ENCODE measurements around the gene RAPGEF6. TPM values are rescaled to one million over a fixed set of nuclear protein-coding genes. Genes with fewer than 3 reads are reported as not detected.
"Not testable (repeated sequence)": the region's sequence is repeated elsewhere in the genome, so short reads cannot be mapped to it uniquely, and the experiment has no call there.

RAPGEF6 gene

DNA sequence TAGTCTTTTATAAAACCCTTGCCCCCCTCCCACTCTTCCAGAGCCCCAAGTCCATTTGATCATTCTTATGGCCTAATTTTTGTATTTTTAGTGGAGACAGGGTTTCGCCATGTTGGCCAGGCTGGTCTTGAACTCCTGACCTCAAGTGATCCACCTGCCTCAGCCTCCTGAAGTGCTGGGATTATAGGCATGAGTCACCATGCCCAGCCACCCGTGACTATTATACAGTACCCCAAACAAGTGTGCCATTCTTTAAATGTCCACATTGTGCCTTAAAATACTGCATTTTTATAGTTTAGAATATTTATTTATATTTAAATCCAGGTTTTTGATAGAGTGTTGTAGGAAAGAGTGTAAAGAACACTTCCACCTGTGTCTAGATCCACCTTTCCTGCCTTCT, 254.8 kb downstream of the RAPGEF6 start:
- not testable (repeated sequence) for H3K4me3 ChIP-seq (ENCODE audit: low read length); H3K9ac ChIP-seq (ENCODE audit: low read depth, low read length); H3K36me3 ChIP-seq (ENCODE audit: insufficient read depth, low read length); H3K9me3 ChIP-seq (replicated peaks; ENCODE audit: low read length); H3K27me3 ChIP-seq (ENCODE audit: control insufficient read depth, insufficient read depth, low read length)
- Histone ChIP-seq H3K4me2 (ENCODE audit: low read length) (peak overlapping the region; percentile 30), H3K4me1 (ENCODE audit: control insufficient read depth, insufficient read depth, low read length) (peaks cover 38% of the 10 kb centered on the region)

DNA sequence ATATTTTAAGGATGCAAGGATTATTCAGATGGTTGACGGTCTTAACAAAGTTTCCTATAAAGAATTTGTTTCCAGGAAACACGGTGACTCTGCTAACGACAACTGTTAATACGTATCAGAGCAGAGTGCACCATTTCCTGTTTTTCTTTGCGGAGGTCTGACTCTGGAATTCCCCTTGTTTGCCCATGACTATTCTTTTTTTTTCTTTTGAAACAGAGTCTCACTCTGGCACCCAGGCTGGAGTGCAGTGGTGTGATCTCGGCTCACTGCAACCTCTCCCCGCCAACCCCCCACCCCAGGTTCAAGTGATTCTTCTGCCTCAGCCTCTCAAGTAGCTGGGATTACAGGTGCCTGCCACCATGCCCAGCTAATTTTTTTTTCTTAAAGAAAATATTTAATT, 255.3 kb downstream of the RAPGEF6 start:
- no peaks in the 10 kb centered on the region for H3K9me3 ChIP-seq (replicated peaks; ENCODE audit: low read length)
- H3K4me3 ChIP-seq (ENCODE audit: low read length) = no peak overlapping the region
- H3K27me3 ChIP-seq (ENCODE audit: control insufficient read depth, insufficient read depth, low read length) = no peaks in the 10 kb centered on the region
- no peaks in the 10 kb centered on the region for H3K36me3 ChIP-seq (ENCODE audit: insufficient read depth, low read length)
- peak overlapping the region; percentile 30 for H3K4me2 ChIP-seq (ENCODE audit: low read length)
- H3K9ac ChIP-seq (ENCODE audit: low read depth, low read length) = peak overlapping the region; percentile 23
- H3K4me1 ChIP-seq (ENCODE audit: control insufficient read depth, insufficient read depth, low read length) = peaks cover 34% of the 10 kb centered on the region

DNA sequence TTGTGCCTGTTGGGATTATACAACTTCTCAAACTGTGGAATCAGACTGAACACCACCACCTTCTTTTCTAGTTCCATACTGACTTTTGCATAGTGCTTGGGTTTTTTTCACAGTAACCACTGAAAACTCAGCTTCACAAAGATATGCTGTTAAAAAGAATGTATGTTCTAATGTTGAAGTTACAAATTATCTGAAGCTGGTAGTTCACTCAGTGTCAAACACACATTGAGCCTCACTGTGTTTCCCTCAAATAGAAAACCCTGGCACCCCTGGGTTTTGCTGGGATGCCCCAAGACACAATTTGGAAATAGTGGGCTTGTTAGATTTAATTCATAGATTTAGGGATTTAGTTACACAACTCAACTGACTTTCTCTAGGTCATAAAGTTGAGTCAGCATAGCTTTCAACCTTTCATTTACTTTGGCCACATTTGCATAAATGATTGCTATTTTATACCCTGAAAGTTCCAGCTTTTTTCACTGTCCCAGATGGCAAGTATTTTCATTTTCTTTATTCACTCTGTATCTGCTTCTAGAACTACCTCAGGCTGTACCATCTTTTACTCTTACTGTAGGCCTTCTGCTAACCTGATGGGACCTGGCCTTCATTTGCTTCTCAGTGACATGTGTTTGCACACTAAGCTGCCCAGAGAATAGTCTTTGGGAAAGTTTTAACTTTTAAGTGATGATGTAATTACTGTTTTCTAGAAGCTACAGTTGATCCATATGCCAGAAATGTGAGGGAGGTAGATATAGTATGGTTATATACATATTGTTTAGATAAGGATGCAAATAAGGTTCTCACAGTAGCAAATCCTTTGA, 256.1 kb downstream of the RAPGEF6 start:
- peak overlapping the region; percentile 30 for H3K4me2 ChIP-seq (ENCODE audit: low read length)
- H3K27me3 ChIP-seq (ENCODE audit: control insufficient read depth, insufficient read depth, low read length) = no peaks in the 10 kb centered on the region
- no peaks in the 10 kb centered on the region for H3K36me3 ChIP-seq (ENCODE audit: insufficient read depth, low read length)
- no peak overlapping the region for H3K4me3 ChIP-seq (ENCODE audit: low read length)
- peaks cover 29% of the 10 kb centered on the region for H3K4me1 ChIP-seq (ENCODE audit: control insufficient read depth, insufficient read depth, low read length)
- no peaks in the 10 kb centered on the region for H3K9me3 ChIP-seq (replicated peaks; ENCODE audit: low read length)
- H3K9ac ChIP-seq (ENCODE audit: low read depth, low read length) = peak overlapping the region; percentile 23

- Histone ChIP-seq H3K9ac (ENCODE audit: low read depth, low read length) (peak overlapping the region; percentile 4), H3K27me3 (ENCODE audit: control insufficient read depth, insufficient read depth, low read length) (no peaks in the 10 kb centered on the region), H3K4me2 (ENCODE audit: low read length) (no peak overlapping the region), H3K4me1 (ENCODE audit: control insufficient read depth, insufficient read depth, low read length) (peaks cover 29% of the 10 kb centered on the region), H3K9me3 (replicated peaks; ENCODE audit: low read length) (no peaks in the 10 kb centered on the region), H3K4me3 (ENCODE audit: low read length) (no peak overlapping the region), H3K36me3 (ENCODE audit: insufficient read depth, low read length) (no peaks in the 10 kb centered on the region)
These were observed 257.2 kb downstream of the RAPGEF6 start for GRCh38 chr5:131377785-131378325.

GRCh38 chr5:131377346-131377745, 257.7 kb downstream of the RAPGEF6 start:
- H3K4me1 ChIP-seq (ENCODE audit: control insufficient read depth, insufficient read depth, low read length) = peaks cover 29% of the 10 kb centered on the region
- no peaks in the 10 kb centered on the region for H3K9me3 ChIP-seq (replicated peaks; ENCODE audit: low read length)
- H3K4me3 ChIP-seq (ENCODE audit: low read length) = no peak overlapping the region
- H3K9ac ChIP-seq (ENCODE audit: low read depth, low read length) = peak overlapping the region; percentile 4
- H3K4me2 ChIP-seq (ENCODE audit: low read length) = no peak overlapping the region
- no peaks in the 10 kb centered on the region for H3K36me3 ChIP-seq (ENCODE audit: insufficient read depth, low read length)
- H3K27me3 ChIP-seq (ENCODE audit: control insufficient read depth, insufficient read depth, low read length) = no peaks in the 10 kb centered on the region

- Histone ChIP-seq H3K4me3 (ENCODE audit: low read length) (no peak overlapping the region), H3K4me2 (ENCODE audit: low read length) (no peak overlapping the region), H3K9ac (ENCODE audit: low read depth, low read length) (no peak overlapping the region), H3K36me3 (ENCODE audit: insufficient read depth, low read length) (no peaks in the 10 kb centered on the region), H3K9me3 (replicated peaks; ENCODE audit: low read length) (no peaks in the 10 kb centered on the region), H3K4me1 (ENCODE audit: control insufficient read depth, insufficient read depth, low read length) (peaks cover 26% of the 10 kb centered on the region), H3K27me3 (ENCODE audit: control insufficient read depth, insufficient read depth, low read length) (no peaks in the 10 kb centered on the region)
These were observed 259.7 kb downstream of the RAPGEF6 start for GRCh38 chr5:131375351-131375750.

Small RNAs within 50 kb of the gene (small RNA-seq; reads per million reads assigned to genes)
- not detected for gene RF02271
